HG02763 (cell line): ENCODE results near the gene EXOC1.
"Not testable (repeated sequence)": the region's sequence is repeated elsewhere in the genome, so short reads cannot be mapped to it uniquely, and the experiment has no call there.

Experiments
- ATAC-seq: cut with Tn5 transposase; IDR thresholded peaks from one replicate; pipeline ENCODE4 v1.9.1; 2021; ENCODE audit warnings: mild to moderate bottlenecking, moderate library complexity; ENCODE audit not compliant: unreplicated experiment

Gene EXOC1

GRCh38 chr4:55853484-55854046 is at the start of gene EXOC1:
TSS of gene EXOC1 (plus strand) at chr4:55853648. CDS start at chr4:55858324, 4,676 bp downstream.
- ATAC-seq = peak; percentile 99

- no peak for ATAC-seq
Measured at GRCh38 chr4:55807556-55807955, 45.9 kb upstream of the EXOC1 start.

- no peak for ATAC-seq
Measured at GRCh38 chr4:55808186-55808585, 45.3 kb upstream of the EXOC1 start.

- no peak for ATAC-seq
Measured at GRCh38 chr4:55808632-55809031, 44.8 kb upstream of the EXOC1 start.

- no peak for ATAC-seq
Measured at GRCh38 chr4:55817691-55818090, 35.8 kb upstream of the EXOC1 start.

DNA sequence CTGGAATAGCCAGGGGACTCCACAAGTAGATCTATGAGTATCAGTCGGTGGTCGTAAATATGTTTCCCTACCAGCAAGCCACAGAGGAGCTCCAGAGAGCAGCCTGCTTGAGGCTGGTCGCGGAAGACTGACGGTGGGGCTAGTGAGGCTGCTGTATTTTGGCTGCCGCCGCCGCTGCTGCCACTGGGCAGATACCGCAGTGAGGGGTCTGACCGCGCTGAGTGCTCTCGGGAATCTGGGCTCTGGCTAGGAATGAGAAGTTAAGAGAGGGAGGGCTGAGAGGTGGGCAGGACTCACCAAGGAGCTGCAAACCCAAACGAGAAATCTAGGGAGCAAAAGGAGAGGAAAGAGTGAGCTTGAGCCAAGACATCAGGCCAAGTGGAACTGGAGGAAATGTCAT is 33.8 kb upstream of the EXOC1 start, which contains the start of gene EXOC1L:
EXOC1L (plus strand) TSS at position 157 of the 400 bp plus-strand sequence; CDS start at position 394, 237 bp downstream.
- no peak for ATAC-seq

DNA sequence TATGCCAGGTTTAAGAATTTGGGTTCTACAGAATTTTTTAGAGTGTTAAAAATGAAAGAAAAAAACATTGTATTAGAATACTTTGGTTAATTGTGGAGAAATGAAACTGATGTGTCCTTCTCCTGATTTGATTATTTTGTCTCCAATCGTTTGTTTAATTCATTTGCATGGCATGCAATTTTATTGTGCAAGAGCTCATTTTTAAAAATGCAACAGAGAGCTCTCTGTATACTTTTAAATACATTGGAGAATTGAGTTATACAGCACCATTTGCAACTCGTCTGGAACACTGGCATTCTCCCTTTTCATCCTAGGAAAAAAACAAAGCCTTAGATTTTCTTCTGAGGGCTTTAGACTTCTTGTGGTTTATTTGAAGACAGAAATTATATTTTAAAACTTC is 33.2 kb upstream of the EXOC1 start:
- ATAC-seq = no peak

DNA sequence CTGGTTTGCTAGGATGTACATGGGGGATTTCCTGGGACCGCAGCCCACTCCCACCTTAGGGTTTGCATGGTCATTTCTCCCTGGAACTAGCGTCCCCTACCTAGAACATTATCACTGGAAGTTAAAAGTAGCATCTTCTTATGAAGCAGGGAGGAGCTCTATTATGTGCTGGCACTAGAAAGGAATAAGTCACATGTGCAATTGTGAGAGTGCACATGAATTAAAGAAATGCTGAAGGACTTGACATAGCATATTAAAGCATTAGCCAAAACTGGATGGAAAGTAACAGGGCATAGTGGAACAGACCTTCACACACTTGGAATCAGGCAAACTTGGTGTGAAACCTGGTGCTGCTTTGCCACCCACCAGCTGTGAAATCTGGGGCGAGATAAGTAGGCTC is 31.1 kb upstream of the EXOC1 start:
- ATAC-seq = no peak

- ATAC-seq = no peak
Measured at GRCh38 chr4:55824865-55825264, 28.6 kb upstream of the EXOC1 start.

DNA sequence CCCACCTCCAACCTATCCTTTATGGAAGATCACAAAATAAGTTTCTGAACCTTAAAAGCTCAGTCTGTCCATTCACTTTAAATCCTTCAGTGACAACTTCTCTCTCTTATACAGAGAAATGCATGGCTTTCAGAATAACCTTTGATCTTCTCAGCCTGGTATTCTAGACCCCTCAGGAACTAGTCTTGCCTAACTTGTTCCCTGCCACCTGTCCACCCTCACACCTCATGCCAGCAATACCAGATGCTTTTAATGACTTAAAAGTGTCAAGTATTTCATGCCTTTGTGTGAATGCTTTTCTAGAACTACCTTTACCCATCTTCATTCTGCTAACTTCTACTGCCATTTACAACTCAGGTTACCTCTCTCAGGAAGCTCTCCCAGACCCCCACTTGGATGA is 26.5 kb upstream of the EXOC1 start:
- no peak for ATAC-seq

GRCh38 chr4:55827582-55827981 is 25.9 kb upstream of the EXOC1 start:
- ATAC-seq = no peak

DNA sequence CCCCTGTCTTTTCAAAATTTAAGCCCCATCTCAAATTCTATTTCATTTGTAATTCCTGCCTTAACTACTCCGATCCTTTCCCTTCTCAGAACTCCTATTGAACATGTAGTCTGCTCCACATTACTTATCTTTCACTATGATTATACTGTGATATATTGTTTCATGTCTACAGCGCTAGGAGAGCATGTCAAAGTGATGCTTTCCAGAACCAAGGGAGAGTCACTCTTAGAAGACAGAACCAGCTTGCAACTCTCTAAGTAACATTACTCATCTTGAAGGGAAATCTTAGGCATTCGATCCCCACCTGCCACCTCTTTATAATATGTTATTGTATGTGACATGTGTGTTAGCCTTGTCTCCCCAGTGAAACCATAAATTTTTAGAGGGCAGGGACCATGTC is 23.4 kb upstream of the EXOC1 start:
- no peak for ATAC-seq

- no peak for ATAC-seq
Measured at GRCh38 chr4:55830716-55831115, 22.7 kb upstream of the EXOC1 start.

DNA sequence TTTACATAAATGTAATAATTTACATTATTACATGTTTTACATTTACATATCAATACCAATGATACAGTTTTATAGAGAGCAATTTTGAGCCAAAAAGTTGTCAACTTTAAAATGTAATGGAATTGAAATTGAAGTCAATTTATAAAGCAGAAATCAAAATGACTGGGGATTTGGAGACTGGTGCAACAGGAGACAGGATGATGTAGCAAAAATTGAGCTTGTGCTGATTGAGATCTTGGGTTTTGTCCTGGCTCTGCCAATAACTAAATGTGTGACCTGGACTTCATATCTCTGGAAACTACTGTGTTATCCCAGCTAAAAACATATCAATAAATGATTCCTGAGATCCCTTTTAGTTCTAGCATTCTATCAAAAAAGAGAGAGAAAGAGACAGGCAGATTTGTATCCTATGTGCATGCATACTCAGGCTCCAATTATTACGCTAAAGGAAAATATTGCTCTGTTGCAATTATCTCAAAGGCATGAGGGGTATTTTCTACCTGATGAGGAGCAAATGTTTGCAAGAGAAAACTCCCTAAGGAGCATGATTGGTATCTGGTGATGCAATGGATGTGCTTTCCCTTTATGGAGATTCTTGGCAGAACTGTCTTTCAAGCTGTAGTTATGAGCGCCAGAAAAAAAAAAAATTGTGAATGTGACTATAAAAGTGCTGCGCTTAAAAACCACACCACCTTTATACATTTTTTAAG is 19.2 kb upstream of the EXOC1 start:
- no peak for ATAC-seq

DNA sequence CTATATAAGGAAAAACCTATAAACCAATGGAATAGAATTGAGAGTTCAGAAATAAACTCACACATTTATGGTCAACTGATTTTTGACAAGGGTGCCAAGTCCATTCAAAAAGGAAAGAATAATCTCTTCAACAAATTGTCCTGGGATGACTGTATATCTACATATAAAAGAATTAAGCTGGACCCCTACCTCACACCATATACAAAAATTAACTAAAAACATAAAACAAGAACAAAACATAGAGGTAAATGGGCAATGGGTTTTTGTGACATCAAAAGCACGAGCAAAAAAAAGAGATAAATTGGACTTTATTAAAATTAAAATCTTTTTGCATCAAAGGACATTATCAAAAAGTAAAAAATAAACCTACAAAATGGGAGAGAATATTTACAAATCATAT is 15.5 kb upstream of the EXOC1 start:
- no peak for ATAC-seq

GRCh38 chr4:55838356-55838755 is 15.1 kb upstream of the EXOC1 start:
- ATAC-seq = no peak

DNA sequence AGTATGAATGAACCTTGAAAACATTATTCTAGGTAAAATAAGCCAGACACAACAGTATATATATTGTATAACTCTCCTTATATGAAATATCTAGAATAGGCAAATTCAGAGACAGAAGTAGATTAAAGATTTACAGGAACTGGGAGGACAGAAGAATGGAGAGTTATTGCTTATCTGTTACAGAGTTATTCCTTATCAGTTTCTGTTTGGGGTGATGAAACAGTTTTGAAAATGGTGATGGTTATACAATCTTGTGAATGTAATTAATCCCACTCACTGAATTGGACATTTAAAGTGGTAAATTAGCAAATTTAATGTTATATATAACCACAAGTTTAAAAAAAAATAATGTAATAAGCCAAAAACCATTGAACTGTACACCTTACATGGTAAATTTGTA is 14.5 kb upstream of the EXOC1 start:
- no peak for ATAC-seq

DNA sequence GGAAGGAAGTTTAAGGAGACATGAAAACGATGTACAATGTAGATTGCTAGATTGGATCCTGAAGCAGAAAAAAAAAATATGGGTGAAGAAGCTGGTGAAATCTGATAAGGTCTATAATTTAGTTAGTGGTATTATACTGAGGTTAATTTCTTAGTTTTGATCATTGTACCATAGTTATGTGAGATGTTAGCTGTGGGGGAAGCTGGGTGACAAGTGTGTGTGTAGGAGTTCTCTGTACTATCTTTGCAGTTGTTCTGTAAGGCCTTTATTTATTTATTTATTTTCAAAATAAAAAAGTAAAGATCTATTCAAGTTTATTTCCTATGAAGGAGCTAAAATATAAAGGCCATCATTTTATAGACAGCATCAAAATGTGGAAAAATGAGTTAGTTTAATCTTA is 12.5 kb upstream of the EXOC1 start:
- no peak for ATAC-seq

DNA sequence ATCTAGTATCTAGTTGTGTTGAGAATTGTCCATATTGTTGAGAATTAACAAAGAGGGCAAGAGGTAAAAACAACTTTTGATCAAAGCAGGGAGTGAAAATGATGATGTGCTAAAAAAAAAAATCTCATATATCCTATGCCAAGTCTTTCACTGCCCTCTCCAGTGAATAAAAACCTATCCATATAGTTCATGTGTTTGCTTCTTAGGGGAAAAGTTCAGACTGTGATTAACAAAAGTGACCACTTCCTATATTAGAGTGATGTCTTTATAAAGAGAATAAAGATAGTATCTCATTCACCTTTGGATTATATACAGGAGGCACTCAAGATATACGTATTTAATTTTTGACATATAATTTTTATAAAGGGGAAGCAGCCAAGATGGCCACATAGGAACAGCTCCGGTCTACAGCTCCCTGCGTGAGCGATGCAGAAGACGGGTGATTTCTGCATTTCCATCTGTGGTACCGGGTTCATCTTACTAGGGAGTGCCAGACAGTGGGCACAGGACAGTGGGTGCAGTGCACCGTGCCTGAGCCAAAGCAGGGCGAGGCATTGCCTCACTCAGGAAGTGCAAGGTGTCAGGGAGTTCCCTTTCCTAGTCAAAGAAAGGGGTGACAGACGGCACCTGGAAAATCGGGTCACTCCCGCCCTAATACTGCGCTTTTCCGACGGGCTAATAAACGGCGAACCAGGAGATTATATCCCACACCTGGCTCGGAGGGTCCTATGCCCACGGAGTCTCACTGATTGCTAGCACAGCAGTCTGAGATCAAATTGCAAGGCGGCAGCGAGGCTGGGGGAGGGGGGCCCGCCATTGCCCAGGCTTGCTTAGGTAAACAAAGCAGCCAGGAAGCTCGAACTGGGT is 11.8 kb upstream of the EXOC1 start:
- not testable (repeated sequence) for ATAC-seq

DNA sequence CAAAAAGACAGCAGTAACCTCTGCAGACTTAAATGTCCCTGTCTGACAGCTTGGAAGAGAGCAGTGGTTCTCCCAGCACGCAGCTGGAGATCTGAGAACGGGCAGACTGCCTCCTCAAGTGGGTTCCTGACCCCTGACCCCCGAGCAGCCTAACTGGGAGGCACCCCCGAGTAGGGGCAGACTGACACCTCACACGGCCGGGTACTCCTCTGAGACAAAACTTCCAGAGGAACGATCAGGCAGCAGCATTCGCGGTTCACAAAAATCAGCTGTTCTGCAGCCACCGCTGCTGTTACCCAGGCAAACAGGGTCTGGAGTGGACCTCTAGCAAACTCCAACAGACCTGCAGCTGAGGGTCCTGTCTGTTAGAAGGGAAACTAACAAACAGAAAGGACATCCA is 11.1 kb upstream of the EXOC1 start:
- not testable (repeated sequence) for ATAC-seq

DNA sequence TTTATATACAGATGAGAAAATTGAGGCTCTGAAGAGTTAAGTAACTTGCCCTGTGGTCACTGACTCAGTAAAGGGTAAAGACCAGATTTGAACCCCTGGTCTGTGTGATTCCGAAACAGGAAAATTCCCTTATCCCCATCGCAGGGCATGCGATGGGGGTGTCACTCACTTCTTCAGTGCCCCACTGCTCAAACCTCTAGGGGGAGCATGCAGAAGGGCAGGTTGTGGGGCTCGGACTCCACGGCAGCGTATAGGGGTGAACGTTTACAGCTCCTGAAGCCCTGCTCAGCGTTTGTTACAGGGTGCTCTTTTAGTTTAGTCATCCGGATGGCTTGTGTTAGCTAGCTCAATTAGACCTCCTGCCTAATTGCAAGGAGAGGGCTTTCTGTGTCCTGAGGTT is 3.7 kb upstream of the EXOC1 start:
- ATAC-seq = no peak

GRCh38 chr4:55851885-55852284 is 1.6 kb upstream of the EXOC1 start:
- ATAC-seq = no peak
